ENCODE results near the gene CD226. TPM values are rescaled to one million over a fixed set of nuclear protein-coding genes. Genes with fewer than 3 reads are reported as not detected.
"Not testable (repeated sequence)": the region's sequence is repeated elsewhere in the genome, so short reads cannot be mapped to it uniquely, and the experiment has no call there.

The CD226 gene
- total RNA-seq, 1 donor from 2014 or later = 2.1 TPM

DNA sequence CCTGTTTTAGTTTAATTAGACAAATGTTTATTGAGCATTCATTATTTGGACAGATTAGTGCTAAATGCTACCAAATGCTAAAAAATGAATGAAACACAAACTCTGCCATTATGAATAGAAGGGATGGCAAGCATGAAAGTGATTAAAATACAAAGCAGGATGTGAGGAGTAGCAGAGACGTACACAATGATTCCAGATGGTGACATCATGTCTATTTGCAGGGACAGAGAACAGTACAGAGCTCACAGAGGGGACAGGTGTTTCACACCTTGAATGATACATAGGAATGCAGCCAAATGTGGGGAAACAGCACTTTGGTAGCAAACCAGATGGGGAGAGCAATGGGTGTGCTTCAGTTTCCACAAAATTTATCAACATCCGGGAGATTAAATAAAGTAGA is 76.3 kb downstream of the CD226 start:
- DNase-seq = peak; percentile 13

DNA sequence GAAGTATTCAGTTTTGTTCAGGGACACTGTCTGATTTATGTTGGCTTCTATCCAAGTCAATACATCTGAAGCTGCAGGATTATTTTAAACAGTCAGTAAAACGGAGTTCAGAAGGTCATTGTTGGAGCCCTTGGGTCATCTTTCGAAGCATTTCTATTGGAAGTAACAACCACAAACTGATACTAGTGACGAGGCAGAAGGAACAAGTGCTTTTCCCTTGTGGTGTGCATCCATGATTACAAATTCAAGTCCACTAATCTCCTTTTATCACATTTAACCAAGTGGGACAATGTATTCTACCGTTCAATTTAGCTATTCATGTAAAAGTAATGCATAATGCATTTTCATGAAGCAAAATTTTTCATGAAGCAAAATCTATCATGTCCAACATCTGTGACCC is 76.9 kb downstream of the CD226 start:
- DNase-seq = no peak

DNA sequence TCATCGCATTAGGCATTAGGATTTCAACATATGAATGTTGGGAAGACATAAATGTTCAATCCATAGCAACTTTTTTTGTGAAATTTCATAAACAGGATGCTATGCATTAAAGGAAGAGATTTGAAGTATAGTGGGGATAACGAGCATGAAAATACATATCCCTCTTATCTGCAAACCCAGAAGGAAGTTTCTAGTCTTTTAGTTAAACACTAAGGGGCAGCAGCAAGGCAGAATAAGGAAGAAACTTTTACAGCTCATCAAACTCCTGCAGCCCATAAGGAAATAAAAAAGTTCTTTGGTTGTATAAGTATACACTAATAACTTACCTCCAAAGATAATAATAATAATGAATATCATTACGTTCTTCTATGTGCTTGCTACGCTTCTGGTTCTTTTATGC is 81.5 kb downstream of the CD226 start:
- DNase-seq = no peak

DNA sequence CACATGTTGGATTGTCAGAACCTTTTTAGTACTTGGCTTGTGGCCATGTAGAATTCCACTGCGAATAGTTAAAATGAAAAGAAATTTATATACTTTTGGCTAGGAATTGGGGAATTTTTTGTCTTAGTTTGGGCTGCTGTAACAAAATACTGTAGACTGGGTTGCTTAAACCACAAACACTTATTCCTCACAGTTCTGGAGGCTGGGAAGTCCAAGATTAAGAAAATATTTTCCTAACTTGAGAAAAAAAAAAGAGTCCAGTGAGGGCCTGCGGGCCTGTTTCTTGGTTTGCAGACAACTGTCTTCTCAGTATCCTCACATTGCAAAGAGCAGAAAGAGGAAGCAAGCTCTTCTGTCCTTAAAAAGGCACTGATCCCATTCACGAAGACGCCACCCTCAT is 81.9 kb downstream of the CD226 start:
- no peak for DNase-seq

DNA sequence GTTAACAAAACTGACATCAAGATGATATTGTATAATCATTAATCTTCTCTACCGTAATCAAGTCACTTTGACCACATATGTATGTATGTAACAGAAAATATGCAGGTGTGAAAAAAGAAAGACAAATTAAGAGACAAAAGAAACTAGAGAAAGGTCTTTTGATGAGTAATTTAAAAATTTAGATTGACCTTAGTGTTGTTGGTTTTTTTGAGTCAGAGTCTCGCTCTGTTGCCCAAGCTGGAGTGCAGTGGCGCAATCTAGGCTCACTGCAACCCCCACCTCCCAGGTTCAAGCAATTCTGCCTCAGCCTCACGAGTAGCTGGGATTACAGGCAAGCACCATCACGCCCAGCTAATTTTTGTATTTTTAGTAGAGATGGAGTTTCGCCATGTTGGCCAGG is 82.9 kb downstream of the CD226 start:
- not testable (repeated sequence) for DNase-seq

DNA sequence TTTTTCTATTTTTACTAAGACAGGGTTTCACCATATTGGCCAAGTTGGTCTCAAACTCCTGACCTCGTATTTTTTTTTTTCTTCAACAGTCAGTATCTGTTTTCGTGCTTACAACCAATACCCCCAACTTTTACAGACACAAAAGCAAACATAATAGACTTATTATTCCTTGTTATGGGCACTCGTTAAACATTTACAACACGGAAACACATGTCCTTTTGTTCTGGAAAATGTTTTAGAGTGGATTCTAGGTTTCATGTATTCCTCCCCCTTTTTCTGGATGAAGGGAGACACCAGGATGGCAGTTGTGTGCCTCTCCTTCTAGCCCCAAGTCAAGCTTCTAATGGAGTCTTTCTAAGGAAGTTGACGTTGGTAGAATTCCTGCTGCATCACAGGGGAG is 88.8 kb downstream of the CD226 start:
- no peak for DNase-seq

DNA sequence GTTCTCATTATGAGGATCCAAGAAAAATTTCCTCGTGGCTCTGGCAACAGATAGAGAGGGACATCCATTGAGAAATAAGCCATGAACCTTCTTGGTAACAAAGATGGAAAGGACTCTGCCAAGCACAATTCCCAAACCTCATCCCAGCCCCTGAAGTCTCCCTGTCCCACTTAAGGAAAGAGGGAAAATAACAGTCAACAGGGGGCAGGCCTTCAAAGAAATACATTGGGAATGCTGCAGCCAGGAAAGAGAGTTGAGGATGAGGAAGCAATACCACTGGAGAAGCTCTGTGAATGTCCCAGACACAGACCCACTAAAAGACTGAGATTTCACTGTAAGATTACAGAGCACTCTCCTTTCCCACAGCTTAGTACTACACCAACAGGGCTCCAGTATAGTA is 93.2 kb downstream of the CD226 start:
- no peak for DNase-seq

DNA sequence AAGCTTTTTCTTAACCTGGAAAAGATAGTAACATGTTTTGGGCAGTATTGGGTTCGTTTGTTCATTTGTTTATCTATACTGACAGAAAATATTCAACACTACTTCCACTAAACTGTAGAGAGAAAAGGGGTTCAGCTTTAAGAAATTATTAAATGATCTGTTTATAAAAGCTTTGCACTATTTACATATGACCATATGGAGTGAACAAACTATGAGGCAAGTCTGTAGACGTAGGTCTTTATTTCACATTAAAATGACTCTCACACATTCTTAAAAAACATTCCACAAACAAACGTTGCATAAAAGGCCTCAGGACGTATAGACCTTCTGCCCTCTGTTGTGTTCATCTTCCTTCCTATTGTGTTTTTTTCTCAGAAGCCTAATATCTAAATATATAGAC is 94.6 kb downstream of the CD226 start:
- no peak for DNase-seq

DNA sequence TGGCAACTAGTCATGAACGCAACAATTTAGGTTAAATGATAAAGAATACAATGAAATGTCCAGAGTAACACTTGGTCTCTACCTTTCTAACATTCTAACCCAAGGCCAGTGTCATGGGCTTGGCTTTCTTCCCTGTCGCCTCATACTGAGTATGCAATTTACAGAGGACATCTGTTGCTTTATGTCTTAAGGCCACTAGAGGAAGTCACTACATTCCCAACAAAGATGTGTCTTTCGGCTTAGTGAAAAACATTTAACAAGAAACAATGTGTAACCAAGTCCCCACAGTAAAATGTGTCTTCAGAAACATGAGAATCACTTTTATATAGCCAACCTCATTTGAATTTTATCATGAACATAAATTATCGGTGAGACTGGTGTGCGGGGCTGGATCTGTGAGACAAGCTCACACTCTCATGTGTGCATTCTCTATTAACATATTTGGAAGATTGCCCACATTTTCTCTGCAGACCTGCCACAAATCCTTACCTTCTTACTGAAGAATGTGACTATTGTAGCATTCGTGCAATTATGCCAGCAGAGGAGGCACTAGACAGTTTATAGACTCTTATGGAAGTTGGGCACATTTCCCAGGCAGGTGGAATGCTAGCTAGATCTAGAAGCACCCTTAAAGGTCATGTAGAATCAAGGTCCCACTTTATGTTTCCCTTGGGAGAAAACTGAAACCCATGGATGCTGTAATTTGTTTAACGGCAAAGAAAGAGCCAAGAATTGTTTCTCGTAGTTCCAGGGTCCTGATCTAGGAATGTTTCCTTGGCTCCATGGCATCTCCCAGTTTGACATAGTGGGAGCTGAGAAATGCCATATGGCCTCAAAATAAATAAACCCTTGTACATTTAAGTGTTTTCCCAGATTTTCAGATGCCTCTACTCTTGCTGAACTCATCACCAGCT is 101.8 kb downstream of the CD226 start:
- DNase-seq = peak; percentile 62

DNA sequence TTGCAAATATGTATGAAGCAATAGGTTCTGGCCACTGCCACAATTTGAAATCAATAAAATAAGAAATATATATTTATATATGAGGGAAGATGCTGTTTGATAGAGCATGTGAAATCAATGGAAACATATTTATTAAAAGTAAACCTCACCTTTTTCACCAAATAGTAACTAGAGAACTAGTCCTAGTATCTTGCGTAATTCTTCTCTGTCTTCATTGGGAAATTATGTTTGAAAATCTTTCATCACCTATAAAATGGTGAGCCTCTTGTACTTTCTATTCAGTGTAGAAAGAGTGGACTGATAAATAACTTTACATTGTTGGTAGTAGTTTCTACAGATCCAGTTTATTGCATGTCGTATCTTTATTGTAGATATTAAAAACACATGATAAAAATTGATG is 103.0 kb downstream of the CD226 start:
- DNase-seq = no peak

DNA sequence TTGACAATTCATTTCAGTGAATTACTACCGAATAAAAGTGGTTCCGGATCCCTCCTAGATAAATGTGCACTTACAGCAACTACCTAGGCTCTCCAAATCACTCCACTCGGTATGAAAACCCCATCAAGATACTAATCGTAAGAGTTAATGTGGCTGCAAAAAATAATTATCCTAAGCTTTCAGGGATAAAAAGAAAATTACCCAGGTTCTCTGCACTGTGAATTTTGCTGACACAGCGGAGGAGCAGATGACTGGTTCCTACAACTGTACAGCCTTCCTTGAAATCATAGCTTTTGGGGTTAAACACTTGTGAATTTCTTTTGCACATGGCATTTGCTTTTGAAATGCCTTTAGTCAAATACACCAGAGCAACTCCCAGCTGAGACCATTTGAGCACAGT is 104.7 kb downstream of the CD226 start:
- DNase-seq = no peak

DNA sequence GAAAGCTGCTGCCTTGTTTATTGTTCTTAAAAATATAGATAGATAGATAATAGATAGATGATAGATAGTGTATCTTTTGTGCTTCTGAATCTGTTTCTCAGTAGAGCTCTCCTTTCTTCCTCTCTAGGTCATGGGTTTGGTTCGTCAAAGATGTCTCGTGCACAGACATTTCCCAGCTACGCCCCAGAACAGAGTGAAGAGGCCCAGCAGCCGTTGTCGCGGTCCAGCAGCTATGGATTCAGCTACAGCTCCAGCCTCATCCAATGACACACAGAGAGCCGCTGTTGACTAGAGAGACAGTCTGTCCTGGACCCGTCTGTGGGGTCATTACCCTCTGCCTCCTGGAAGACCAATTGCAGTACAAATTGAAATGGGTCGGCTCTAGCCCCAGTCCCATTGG is 106.6 kb downstream of the CD226 start:
- DNase-seq = peak; percentile 65

DNA sequence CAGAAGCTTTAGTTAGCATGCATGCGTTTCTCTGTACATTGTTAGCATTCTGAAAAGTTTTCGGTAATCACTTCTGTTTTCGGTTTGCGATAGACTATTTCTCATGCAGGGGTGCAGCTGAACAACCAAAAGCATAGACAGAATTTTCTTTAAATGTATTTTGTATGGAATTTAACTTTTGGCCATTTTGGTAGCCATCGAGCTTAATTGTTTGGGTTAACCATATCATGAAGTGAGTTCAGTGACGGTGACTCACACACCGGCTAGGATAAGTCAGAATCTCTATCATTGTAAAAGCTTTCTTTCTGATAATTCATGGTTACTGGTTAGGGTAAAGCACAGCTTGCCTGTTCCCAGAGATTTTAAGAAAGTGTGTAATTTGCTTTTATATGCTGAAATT is 107.2 kb downstream of the CD226 start:
- peak; percentile 59 for DNase-seq

DNA sequence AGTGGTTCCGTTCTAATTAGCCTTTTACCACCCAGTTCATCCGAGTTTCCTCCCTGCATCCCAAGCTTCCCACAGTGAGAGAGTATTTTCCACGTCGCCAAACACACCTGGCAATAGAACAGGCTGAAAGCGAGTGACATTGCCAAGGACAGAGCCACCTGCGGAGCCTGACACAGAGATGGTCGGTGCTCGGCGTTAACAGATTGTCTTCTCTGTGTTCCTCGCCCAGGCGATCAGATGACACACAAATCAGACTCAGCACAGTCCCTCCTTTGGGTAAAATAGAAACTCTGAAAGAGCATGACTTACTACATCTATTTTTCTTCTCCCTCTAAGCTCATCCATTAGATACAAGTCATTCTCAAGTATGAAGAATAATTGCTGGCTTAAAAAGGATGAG is 107.7 kb downstream of the CD226 start:
- peak; percentile 53 for DNase-seq

DNA sequence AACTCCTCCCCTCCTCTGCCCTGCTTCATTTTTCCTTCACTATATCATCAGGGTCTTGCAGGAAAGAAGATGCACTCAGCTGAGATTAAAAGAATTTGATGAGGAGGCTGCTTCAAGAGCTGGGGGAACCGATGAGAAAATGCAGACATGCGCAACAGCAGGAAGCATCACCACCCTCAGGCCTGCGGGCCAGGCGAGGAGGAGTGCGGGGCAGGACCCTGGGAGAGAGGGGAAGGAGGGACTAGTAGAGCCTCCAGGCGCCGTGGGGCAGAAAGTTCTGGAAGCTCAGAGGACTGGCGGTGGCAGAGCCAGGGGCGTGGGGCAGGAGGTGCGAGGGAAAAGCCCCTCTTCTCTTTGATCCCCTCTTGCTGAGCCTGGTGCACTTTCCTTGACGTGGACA is 108.2 kb downstream of the CD226 start:
- DNase-seq = no peak

DNA sequence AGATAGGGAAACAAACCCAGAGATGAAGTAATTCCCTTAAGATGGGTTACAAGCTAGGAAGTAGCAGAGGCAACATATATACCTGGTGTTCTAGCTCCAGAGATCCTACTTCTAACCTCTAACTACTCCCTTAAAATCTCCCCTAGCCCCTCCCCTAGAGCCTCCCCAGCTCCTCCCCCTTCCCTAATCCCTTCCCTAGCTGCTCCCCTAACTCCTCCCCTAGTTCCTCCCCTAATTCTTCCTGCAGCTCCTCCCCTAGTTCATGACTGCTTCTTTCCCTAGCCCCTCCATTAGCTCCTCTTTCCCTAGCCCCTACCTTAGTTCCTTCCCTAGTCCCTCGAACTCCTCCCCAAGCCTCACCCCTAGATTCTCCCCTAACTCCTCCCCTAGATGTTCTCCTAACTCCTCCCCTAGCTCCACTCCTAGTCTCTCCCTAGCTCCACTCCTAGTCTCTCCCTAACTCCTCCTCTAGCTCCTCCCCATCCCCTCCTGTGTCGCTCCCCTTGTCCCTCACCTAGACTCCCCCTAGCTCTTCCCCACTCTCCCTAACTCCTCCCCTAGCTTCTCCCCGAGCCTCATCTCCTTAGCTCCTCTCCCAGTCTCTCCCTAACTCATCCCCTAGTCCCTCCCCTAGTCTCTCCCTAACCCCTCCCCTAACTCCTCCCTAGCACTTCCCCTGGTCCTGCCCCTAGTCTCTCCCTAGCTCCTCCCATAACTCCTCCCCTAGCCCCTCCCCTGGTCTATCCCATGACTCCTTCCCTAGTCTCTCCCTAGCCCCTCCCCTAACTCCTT is 108.9 kb downstream of the CD226 start:
- DNase-seq = peak; percentile 5

DNA sequence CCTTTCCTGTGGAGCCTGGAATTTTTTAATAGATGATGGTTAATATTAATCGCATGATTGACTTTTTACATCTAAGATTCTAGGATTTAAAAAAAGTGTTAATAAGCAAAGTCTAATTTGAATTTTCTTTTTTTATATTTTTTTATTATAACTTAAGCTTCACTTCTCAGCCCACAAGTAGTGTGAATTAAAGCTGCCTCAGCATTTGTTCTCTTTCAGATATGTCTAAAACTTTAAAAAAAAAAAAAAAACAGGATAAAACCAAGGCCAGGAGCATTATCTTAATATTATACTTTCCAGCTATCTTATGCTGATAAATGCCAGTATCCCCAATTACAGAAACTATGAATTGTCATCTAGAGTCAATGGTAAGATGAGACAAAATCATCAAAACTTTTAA is 109.7 kb downstream of the CD226 start:
- DNase-seq = no peak

DNA sequence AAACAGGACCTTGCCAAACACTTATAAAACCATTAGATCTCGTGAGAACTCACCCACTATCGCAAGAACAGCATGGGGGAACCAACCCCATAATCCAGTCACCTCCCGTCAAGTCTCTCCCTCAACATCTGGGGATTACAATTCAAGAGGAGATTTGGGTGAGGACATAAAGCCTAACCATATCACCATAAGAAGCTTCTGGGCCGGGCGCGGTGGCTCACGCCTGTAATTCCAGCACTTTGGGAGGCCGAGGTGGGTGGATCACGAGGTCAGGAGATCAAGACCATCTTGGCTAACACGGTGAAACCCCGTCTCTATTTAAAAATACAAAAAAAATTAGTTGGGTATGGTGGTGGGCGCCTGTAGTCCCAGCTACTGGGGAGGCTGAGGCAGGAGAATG is 112.7 kb downstream of the CD226 start:
- not testable (repeated sequence) for DNase-seq

DNA sequence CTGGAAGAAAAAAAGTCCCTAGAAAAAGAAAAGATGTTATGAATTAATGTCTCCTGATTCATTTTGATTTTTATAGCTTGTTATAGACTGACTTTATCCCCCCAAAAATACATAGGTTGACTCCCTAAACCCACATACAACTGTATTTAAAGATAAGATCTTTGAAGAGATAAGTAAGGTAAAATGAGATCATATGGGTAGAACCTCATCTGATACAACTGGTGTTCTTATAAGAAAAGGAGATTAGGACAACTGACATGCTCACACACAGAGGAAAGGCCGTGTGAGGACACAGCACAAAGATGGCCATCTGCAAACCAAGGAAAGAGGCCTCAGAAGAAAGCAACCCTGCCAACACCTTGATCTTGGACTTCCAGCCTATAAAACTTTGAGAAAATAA is 117.5 kb downstream of the CD226 start:
- DNase-seq = no peak

DNA sequence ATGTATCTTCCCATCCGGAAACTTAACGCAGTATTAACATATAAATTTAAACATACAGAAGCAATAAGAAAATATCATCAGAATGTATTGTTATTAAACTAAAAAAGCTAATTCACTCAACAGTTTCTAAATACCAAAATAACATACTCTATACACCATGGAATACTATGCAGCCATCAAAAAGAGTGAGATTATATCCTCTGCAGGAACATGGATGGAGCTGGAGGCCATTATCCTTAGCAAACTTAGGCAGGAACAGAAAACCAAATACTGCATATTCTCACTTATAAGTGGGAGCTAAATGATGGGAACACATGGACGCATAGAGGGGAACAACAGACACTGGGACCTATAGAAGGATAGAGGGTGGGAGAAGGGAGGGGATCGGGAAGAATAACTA is 127.1 kb downstream of the CD226 start:
- no peak for DNase-seq

DNA sequence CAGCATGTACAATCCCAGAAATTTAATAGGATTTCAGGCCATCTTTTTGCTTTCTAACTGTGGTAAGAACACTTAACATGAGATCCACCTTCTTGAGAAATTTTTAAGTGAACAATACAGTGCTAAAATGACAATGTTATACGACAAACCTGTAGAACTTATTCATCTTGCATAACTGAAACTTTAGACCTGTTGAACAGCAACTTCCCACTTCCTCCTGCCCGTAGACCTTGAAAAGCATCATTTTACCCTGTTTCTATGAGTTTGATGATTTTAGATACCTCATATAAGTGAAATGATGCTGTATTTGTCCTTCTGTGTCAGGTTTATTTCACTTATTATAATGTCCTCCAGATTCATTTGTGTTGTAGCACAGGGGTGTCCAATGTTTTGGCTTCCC is 128.2 kb downstream of the CD226 start:
- DNase-seq = no peak

DNA sequence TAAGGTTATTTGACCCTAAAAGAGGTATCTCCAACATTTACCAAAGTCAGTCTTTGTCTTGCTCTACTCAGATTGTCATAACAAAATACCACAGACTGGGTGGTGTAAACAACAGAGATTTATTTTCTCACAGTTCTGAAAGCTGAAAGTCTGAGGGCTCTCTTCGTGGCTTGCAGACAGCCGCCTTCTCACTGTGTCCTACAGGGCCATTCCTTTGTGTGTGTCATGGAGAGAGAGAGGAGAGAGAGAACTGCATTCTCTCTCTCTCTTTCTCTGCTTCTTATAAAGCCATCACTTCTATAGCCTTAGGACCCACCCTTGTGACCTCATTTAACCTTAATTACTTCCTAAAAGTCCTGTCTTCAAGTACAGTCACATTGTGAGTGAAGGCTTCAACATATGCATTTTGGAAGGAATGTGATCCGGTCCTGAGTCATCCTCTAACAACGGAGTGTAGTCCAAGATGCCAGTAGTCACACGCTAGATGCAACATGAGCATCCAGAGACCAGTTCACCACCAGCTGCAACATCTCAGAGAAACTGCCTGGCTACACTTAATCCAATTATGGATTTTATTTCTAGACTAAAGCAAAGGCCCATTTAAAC is 130.2 kb downstream of the CD226 start:
- DNase-seq = peak; percentile 75

DNA sequence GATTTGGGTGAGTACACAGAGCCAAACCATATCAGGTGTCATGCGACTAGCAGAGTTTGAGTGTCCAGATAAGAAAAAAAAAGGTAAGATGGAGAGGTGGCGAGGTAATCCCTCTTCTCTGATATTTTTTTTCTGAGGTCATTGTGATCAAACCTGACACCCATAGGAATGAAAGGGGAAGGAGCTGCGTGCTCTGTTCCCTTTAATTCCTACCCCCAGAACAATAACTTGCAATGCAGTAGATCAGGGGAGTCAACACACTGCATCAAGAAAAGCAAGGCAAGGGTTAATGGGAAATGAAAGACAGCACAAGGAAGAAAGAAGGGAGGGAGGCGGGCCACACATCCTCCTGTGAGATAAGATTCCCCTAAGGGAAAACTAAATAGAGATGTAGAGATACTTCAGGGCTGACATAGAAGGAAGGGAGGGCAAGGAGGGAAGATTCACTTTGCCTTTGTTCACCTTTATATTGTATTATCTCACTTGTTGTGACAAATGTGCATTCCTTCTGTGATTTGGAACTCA is 132.8 kb downstream of the CD226 start:
- DNase-seq = no peak

Data from tongue (tissue), 2 donors.